ENCODE data around the gene MED12. TPM values are rescaled to one million over a fixed set of nuclear protein-coding genes. Genes with fewer than 3 reads are reported as not detected.
"Not testable (repeated sequence)": the region's sequence is repeated elsewhere in the genome, so short reads cannot be mapped to it uniquely, and the experiment has no call there.

Gene MED12
- total RNA-seq, 1 donor from 2014 or later = 24.6 TPM

DNA sequence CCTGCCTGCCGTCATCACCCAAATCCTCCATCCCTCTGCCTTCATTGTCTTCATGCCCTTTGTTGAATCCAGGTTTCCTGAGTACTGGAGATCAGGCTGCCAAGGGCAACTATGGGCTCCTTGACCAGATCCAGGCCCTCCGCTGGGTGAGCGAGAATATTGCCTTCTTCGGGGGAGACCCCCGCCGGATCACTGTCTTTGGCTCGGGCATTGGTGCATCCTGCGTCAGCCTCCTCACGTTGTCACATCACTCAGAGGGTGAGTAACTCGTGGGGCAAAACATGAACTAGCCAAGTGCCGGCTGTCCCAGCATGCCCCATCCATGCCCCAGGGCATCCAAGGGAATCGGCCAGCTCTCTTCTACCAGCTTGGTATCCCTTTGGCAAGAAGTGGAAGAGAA is 45.7 kb downstream of the MED12 start:
- DNase-seq = no peak

DNA sequence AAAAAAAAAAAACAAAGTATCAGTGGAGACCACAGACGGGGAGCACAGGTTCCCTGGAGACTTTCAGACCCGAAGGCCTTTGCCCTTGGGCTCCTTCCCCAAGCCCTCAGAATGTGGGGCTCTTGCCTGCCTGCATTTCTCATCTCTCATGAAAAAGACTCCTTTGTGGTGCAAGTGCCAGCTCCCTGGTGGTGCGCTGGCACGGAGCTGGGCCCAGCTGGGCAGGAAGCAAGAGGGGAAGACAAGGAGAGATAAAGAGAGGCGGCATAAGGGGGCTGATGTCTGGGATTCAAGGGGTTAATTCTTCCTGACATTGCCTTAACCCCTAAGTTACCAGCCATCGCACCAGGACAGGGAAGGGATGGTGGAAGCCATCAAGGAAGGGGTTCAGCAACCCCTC is 48.1 kb downstream of the MED12 start:
- DNase-seq = no peak

DNA sequence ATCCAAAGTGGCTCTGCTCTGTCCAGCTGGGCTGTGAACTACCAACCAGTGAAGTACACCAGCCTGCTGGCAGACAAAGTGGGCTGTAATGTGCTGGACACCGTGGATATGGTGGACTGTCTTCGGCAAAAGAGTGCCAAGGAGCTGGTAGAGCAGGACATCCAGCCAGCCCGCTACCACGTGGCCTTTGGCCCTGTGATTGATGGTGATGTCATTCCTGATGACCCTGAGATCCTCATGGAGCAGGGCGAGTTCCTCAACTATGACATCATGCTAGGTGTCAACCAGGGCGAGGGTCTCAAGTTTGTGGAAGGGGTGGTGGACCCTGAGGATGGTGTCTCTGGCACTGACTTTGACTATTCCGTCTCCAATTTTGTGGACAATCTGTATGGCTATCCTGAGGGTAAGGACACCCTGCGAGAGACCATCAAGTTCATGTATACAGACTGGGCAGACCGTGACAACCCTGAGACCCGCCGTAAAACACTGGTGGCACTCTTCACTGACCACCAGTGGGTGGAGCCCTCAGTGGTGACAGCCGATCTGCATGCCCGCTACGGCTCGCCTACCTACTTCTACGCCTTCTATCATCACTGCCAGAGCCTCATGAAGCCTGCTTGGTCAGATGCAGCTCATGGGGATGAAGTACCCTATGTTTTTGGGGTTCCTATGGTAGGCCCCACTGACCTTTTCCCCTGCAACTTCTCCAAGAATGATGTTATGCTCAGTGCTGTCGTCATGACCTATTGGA is 48.8 kb downstream of the MED12 start:
- DNase-seq = no peak

DNA sequence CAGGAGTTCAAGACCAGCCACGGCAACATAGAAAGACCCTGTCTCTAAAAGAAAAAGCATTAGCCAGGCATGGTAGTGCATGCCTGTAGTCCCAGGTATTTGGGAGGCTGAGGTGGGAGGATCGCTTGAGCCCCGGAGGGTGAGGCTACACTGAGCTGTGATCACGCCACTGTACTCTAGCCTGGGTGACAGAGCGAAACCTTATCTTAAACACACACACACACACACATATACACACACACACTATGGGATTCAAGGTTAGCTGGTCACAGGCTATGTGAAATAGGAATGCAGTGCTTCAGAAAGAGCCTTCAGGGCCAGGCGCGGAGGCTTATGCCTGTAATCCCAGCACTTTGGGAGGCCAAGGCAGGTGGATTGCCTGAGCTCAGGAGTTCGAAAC is 49.7 kb downstream of the MED12 start:
- no peak for DNase-seq

DNA sequence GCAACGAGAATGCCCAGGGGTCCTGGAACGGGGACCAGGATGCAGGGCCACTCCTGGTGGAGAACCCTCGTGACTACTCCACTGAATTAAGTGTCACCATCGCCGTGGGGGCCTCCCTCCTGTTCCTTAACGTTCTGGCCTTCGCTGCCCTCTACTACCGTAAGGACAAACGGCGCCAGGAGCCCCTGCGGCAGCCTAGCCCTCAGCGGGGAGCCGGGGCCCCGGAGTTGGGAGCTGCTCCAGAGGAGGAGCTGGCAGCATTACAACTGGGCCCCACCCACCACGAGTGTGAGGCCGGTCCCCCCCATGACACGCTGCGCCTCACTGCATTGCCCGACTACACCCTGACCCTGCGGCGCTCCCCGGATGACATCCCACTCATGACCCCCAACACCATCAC is 51.2 kb downstream of the MED12 start:
- DNase-seq = no peak

DNA sequence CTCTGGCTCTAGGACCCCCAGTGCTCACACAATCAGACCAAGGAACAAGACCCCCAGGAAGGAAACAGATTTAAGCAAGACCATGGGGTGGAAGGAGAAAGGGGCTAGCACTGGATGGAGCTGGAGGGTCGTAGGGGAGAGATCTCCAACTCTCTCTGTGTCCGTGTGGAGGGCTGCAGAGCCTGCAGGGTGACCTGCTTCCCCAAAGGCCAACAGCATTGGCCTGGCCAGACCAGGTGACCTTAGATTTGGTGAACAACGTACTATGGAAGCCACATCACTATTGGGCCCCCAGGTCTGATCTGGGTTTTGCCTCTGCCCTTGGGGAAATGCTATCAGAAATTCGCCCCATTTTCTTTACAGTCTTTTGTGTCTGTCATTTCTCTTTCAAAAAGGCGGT is 52.3 kb downstream of the MED12 start:
- no peak for DNase-seq

DNA sequence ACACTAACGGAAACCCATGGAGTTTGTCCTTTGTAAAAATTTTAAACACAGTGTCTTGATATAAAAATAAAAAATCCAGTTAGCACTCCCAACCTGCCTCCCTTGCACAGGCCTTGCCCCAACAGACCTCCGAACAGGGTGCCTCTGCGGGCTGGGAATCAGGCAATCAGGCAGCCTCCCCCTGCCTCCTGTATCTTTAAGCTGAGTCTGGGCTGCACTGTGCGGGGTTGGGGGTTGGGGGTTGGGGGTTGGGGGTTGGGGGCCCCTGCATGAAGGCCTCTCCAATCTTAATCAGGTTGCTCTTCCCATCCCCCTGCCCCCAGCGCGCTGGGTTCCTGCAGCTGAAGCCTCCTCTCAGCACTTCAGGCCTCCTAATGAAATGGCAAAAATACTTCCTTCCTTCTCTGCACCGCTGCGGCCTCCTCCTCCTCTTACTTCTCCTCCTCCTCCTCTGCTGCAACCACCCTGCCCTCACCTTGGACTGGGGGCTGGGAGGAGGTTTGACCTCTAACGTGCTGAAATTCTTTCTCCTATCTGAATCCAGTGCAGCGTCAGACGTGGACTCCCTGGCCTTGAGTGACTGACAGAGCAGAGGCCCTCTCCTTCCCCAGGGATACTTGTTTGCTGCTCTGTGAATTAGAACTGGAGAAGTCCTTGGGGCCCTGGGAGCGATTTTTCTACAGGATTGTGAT is 52.9 kb downstream of the MED12 start:
- no peak for DNase-seq

DNA sequence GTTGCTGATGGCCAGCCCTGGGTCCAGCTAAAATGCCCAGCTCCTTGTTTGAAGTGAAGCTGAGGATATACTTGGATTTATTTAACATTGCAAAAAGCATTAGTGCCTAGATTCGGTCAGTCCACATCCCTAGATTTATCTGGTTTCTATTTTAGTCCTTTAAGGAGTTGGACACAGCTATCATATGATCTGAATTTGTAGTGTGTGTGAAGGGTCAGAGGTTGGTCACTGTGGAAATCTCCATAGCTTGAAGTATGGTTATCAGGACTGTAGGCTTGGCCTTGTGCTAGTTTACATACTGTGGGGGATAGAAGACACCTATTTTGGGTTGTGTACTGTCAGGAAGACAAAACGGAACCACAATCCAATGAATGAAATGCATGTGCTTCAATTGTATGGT is 55.0 kb downstream of the MED12 start:
- no peak for DNase-seq

DNA sequence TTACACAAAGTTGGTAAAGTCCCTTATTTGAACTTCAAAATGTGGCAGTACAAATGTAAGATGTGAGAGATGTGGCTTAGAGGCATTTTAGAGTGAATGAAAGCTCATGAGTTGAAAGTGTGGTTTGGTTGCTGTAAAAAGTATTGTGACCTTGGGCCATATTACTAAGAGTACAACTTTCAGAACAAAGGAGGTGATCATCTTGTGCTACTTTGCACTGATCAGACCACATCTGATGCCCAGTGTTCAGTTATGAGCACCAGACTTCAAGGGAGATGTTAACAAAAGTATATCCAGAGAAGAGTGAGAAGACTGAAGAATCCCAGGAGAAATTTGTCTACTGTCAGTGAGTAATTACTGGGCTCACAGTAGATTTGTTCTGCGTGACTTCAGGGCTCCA is 56.4 kb downstream of the MED12 start:
- DNase-seq = no peak

DNA sequence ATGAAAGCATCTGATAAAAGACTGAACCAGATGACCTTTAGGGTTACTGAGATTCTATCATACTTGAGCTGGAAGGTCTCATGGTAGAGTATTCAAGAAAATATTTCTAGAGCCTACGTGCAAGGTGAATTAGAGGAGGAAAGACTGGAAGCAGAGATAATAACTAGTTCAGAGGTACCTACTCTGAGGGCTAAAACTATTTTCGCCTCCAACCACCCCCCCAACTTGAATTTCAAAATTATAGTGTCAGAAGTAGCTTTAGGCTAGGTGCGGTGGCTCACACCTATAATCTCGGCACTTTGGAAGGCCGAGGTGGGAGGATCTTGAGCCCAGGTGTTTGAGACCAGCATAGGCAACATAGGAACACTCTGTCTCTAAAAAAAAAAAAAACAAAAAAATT is 57.1 kb downstream of the MED12 start:
- no peak for DNase-seq

DNA sequence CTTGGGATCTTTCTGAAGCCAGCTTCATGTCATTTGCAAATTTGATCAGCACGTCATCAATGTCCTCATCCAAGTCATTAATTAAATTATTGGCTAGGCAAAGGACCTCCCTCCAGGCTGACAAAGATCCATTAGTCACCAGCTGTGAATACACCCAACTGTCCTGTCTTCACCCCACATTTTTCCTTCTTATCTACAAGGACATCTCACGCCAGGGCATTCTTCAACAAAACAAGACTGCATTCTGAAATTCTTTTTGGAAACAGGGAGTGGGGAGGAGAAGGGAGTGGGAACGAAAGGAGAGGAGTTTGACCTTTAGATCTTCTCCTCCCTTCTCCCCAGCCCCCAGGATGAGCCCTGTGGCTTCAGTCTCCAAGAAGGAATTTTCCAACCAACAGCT is 58.9 kb downstream of the MED12 start:
- DNase-seq = no peak

DNA sequence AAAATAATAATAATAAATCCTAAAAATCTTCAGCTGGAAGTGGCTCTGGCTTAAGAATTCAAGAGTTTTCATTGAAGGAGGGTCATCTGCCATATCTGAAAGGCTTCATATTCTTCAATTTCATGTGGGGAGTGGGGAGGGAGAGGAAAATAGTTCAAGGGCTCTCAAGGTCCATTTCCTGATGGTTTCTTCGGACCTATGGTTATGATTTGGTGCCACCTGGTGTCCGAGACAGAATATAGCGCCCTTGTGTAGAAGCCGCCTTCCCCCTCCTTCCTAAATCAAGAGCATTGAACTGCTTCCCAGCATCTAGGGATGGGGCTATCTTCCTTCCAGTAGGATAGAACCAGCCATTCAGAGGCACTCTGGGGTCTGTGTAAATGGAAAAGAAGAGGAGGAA is 60.5 kb downstream of the MED12 start:
- peak; percentile 6 for DNase-seq

DNA sequence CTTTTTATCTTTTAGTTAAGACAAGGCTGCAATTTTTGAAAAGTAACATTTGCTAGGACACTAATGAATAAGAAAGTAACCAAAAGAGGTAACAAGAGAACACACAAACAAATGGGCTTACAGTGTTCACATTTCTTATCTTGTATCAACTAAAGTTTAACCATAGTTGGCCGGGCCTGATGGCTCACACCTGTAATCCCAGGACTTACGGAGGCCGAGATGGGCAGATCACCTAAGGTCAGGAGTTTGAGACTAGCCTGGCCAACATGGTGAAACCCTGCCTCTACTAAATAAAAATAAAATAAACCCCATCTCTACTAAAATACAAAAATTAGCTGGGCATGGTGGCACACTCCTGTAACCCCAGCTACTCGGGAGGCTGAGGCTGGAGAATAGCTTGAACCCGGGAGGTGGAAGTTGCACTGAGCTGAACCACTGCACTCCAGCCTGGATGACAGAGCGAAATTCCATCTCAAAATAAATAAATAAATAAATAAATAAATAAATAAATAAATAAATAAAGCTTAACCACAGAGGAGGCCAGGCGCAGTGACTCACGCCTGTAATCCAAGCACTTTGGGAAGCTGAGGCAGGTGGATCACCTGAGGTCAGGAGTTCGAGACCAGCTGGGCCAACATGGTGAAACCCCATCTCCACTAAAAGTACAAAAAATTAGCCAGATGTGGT is 62.3 kb downstream of the MED12 start:
- not testable (repeated sequence) for DNase-seq

DNA sequence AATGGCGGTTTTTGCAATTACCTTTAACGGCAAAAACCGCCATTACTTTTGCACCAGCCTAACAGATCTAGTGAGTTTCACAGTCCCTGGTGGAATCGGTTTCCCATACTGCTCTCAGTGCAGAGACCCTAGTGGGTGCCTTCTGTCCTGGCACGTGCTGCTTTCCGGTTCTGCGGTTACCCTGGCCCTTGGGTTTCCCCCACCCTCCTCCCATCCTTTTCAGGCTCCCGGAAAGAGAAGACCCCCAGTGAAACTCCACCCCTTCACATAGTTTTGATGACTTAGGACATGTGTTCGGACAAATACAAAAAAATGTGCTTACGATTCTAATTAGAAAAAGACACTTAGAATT is 63.1 kb downstream of the MED12 start:
- DNase-seq = no peak

DNA sequence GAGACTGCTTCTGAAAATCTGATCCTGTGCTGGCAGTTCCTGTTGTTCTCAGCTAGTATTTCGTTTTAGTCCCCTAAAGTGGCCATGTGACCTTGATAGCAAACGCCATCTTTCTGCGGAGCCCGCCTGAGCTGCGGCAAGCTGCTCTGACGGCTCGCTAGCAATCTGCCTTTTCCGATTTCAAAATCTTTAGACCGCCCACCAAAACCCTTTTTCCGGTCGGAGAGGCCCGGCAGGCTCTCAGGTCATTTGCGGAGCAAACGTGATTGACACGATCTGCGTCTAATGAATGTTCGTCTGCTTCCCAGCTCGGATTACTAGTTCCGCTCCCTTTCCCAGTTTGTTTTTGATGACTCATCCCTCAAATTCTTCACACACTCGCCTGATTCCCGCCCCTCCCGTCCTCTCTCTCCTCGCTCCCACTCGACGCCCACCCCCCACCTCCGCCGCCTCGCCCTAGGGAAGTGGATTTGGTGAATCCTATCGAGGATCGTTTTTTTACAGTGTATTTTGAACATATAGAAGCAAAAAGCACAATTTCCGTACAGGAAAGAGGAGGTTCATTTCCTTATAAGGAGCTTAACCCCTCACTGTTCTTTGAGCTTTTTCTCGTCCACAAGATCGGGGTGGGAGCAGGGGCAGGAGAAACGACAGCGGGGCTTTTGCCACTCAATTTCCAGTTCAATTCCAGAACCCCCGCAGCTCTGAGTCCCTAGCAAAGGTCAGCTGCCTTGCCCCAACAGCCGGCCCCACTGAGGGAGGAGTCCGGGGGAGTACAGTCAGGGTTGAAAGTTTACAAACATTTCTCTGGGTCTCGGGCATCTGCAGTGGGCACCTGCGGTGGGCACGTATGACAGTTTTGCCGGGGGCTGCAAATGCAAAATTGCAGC is 63.8 kb downstream of the MED12 start:
- peak; percentile 86 for DNase-seq

DNA sequence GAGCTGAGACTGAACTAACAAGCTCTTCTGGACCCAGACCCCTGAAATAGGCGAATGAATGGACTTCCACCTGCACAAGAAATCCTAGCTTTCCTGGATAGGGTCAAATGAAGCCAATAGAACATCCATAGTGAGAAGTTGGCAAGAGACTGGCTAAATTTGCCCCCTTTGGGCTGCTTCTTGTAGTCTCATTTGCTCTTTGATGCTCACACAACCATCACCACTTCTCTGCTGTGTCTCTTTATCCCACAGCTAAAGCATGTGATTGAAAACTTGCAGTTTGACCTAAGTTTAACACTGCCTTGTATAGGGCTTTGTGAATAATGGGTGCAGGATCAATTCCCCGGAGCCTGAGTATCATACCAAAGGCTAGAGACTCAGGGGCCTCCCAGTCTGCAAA is 64.5 kb downstream of the MED12 start:
- no peak for DNase-seq

DNA sequence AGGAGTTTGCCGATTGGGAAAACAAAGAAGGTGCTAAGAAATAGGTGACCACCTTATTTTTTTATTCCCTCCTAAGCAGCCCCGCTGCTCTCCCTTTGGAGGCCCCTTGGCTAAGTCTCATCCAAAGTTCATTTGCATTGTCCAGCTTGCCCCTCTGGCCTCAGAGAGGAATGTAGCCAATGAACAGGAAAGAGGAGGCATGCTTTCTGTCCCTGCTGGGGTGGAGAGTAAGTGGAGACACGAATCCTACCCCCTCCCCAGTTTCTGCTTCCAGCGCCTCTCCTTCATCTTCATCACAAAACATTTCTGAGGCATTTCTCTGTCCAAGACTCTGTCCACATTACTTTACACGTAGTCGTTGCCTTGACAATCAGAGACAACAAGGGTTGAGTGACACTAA is 64.9 kb downstream of the MED12 start:
- no peak for DNase-seq

DNA sequence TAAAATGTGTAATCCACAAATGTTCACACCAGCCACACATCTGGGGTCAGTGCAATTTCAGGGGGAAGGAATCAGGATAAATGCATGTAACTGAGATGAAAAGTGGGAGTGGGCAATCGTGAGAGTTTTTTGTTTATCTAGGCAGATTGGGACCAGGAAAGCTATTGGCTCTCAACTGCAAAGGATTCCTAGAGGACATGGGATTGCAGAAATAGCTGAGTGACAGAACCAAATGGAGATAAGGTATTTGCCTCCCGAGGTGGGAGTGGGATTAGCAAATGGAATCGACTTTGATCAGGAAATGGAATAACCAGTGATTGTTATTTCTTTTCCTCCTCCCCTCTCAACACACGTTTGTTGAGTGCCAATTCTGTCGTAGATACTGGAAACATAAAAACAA is 65.7 kb downstream of the MED12 start:
- no peak for DNase-seq

DNA sequence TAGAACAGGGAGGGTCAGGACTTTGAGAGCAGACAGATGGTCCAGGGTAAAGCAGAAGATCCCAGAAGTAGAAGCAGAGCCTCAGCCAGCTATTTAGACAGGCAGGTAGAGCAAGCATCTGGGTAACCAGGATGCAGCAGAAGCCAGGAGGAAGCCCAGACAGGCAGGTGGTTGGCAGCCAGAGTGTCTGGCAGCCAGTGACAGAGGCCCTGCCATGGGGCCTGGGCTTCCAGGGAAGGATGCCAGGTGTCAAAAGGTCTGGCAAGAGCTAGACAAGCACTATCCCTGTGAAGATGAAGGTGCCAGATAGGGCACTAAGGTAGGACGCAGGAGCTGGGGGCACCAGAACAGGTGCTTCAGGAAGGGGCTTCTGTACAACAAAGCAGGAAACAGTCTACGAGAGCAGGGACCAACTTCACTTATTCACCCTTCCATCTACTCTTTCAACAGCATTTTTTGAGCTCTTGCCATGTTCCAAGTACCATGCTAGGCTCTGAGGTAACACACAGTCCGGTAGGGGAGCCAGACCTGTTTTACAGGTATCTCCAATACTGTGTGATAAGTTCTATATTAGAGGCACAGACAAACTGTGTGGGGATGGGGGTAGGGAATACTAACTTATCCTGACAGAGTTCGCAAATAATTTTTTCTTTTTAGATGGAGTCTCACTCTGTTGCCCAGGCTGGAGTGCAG is 66.6 kb downstream of the MED12 start:
- DNase-seq = no peak

DNA sequence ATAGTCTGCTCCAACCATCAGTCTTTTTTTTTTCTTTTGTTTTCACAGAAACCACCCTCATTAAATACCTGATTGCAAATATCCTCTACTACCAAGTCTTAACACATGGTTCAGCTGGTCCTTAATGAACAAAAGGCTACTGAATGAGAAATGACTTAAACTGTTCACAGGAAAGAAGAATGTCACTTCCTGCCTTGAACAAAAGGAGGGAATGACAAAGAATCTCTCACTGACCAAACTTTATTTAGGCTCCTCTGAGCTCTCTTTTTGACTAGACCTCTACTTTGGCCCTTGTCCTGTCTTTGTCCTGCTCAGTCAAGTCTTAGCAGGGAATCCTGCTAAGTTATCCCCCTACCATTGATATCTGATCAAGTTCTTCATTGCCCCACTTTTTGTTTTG is 72.9 kb downstream of the MED12 start:
- DNase-seq = no peak
